Liver (tissue), 9 donors: Measurements from ENCODE around the gene ETS1. TPM values are rescaled to one million over a fixed set of nuclear protein-coding genes. Genes with fewer than 3 reads are reported as not detected.

ENCODE experiments used
- DNase-seq: peaks from one replicate; pipeline ENCODE4 v3.0.0-alpha.2; 2017; ENCODE audit warnings: low spot score
- H3K27ac ChIP-seq, 2 donors: one replicate each; pipeline ENCODE4 v1.7.0; 2013; ENCODE audit warnings: inconsistent platforms in 2 of 2, low read length in 2 of 2, control low read depth in 1 of 2, low read depth in 1 of 2, mild to moderate bottlenecking in 1 of 2
- H3K27me3 ChIP-seq, 4 donors: one replicate each; pipeline versions ENCODE4 v1.6.1 to v1.7.0; 2013; ENCODE audit warnings: low read length in 3 of 4, inconsistent platforms in 1 of 4, mild to moderate bottlenecking in 1 of 4, moderate library complexity in 1 of 4; ENCODE audit not compliant: control insufficient read depth in 4 of 4, insufficient read depth in 4 of 4
- H3K36me3 ChIP-seq, 4 donors: one replicate each; pipeline versions ENCODE4 v1.6.1 to v1.7.0; 2013; ENCODE audit warnings: low read length in 3 of 4, mild to moderate bottlenecking in 3 of 4, low read depth in 1 of 4, moderate library complexity in 1 of 4; ENCODE audit not compliant: control insufficient read depth in 4 of 4, insufficient read depth in 3 of 4
- H3K4me1 ChIP-seq, 4 donors: one replicate each; pipeline versions ENCODE4 v1.6.1 to v1.7.0; 2013; ENCODE audit warnings: low read length in 3 of 4, mild to moderate bottlenecking in 3 of 4, moderate library complexity in 1 of 4; ENCODE audit not compliant: control insufficient read depth in 4 of 4, insufficient read depth in 4 of 4
- H3K4me3 ChIP-seq, 3 donors: one replicate each; pipeline versions ENCODE4 v1.6.1 to v1.7.0; 2013; ENCODE audit warnings: low read length in 3 of 3, control low read depth in 1 of 3, low read depth in 1 of 3, mild to moderate bottlenecking in 1 of 3
- H3K9ac ChIP-seq, 2 donors: one replicate each; pipeline ENCODE4 v1.7.0; 2013; ENCODE audit warnings: low read length in 2 of 2, mild to moderate bottlenecking in 2 of 2, moderate library complexity in 2 of 2, control low read depth in 1 of 2, low read depth in 1 of 2
- H3K9me3 ChIP-seq, 4 donors: one replicate each; pipeline versions ENCODE4 v1.6.1 to v1.7.0; 2013; ENCODE audit warnings: low read length in 3 of 4; ENCODE audit not compliant: control insufficient read depth in 4 of 4
- ATF3 ChIP-seq: IDR thresholded peaks from 2 replicates; pipeline ENCODE4 v1.6.1; 2016; ENCODE audit warnings: antibody characterized with exemption
- CTCF ChIP-seq: fragments of 150-350 bp; IDR thresholded peaks from 2 replicates; pipeline ENCODE4 v1.5.1; 2017; ENCODE audit warnings: improper control_type of control experiment, low read depth, low read length; ENCODE audit not compliant: missing input control
- FOXA1 ChIP-seq: IDR thresholded peaks from 2 replicates; pipeline ENCODE4 v1.6.1; 2016; ENCODE audit warnings: antibody characterized with exemption
- FOXA2 ChIP-seq: IDR thresholded peaks from 2 replicates; pipeline ENCODE4 v1.6.1; 2016; ENCODE audit warnings: antibody characterized with exemption
- GABPA ChIP-seq, 2 donors: IDR thresholded peaks in 1 of 2; conservative IDR thresholded peaks in 1 of 2; 2 replicates each; pipeline ENCODE4 v1.6.1; 2016; ENCODE audit warnings: antibody characterized with exemption in 2 of 2, mild to moderate bottlenecking in 1 of 2, moderate library complexity in 1 of 2
- HNF4A ChIP-seq, 2 donors: conservative IDR thresholded peaks; 2 replicates each; pipeline ENCODE4 v1.6.1; 2016; ENCODE audit warnings: antibody characterized with exemption in 2 of 2, mild to moderate bottlenecking in 2 of 2
- HNF4G ChIP-seq: IDR thresholded peaks from 2 replicates; pipeline ENCODE4 v1.6.1; 2016; ENCODE audit warnings: antibody characterized with exemption
- JUND ChIP-seq, 2 donors: IDR thresholded peaks; 2 replicates each; pipeline ENCODE4 v1.6.1; 2016; ENCODE audit warnings: antibody characterized with exemption in 2 of 2
- MAX ChIP-seq: IDR thresholded peaks from 2 replicates; pipeline ENCODE4 v1.6.1; 2016; ENCODE audit warnings: antibody characterized with exemption
- RAD21 ChIP-seq, 2 donors: IDR thresholded peaks; 2 replicates each; pipeline ENCODE4 v1.6.1; 2016; ENCODE audit warnings: antibody characterized with exemption in 2 of 2, mild to moderate bottlenecking in 2 of 2
- RXRA ChIP-seq, 2 donors: IDR thresholded peaks; 2 replicates each; pipeline ENCODE4 v1.6.1; 2017 to 2018; ENCODE audit warnings: antibody characterized with exemption in 2 of 2, mild to moderate bottlenecking in 1 of 2
- SP1 ChIP-seq: IDR thresholded peaks from 2 replicates; pipeline ENCODE4 v1.6.1; 2018; ENCODE audit warnings: antibody characterized with exemption, mild to moderate bottlenecking
- TAF1 ChIP-seq: conservative IDR thresholded peaks from 2 replicates; pipeline ENCODE4 v1.6.1; 2016; ENCODE audit warnings: antibody characterized with exemption, mild to moderate bottlenecking
- YY1 ChIP-seq: IDR thresholded peaks from 2 replicates; pipeline ENCODE4 v1.6.1; 2016; ENCODE audit warnings: antibody characterized with exemption, mild to moderate bottlenecking
- WGBS: extraction: QIAGEN DNeasy Blood & Tissue Kit; methylation state at CpG from one replicate; pipeline ENCODE4 v1.1.7; 2013; 5-methylcytosine and 5-hydroxymethylcytosine counted together
- polyA plus RNA-seq, 2 donors: library from polyadenylated mRNA; stranded (reverse) in 1 of 2; unstranded in 1 of 2; fragments of 200-250 nt in 1 of 2; fragments of >200 nt in 1 of 2; fragmentation: Nextera tagmentation in 1 of 2; extraction: Ambion mirVana in 1 of 2; gene quantifications; one replicate each; pipeline versions ENCODE4 v1.2.1 to v1.2.3, GENCODE V29; 2013 to 2015
- total RNA-seq, 2 donors: library from RNA; depleted of rRNA; stranded (reverse); fragments of >200 nt; gene quantifications; one replicate each; pipeline ENCODE4 v1.2.3, GENCODE V29; 2014
- TF ChIP-seq, protein P1 (sequence below): IDR thresholded peaks from 2 replicates; pipeline ENCODE4 v1.6.1; 2016; ENCODE audit warnings: antibody characterized with exemption
- donor health status: healthy.
- donor health status: healthy.
- donor health status: healthy.
- donor health status: healthy.
- donor health status: healthy.

Gene ETS1
- total and polyA plus RNA-seq, 4 donors = 4.8 to 30.0 (median 20.3) TPM

GRCh38 chr11:128493570-128493965 lies 93.8 kb downstream of the ETS1 start:
- no peak for DNase-seq
- Histone ChIP-seq H3K4me3 (no peak overlapping the region), H3K27ac (peak overlapping the region in 1 of 2 donors; percentile 42), H3K9me3 (no peaks in the 10 kb centered on the region), H3K9ac (no peak overlapping the region), H3K36me3 (no peaks in the 10 kb centered on the region), H3K4me1 (peaks cover 10 to 28% (median 20%) of the 10 kb centered on the region in 4 donors), H3K27me3 (no peaks in the 10 kb centered on the region)
- WGBS = 71% methylated on average over 2 of the region's 2 CpGs
- TF ChIP-seq JUND (IDR thresholded peaks at IDR 0.05) = no peak
- TF ChIP-seq, protein P1, sequence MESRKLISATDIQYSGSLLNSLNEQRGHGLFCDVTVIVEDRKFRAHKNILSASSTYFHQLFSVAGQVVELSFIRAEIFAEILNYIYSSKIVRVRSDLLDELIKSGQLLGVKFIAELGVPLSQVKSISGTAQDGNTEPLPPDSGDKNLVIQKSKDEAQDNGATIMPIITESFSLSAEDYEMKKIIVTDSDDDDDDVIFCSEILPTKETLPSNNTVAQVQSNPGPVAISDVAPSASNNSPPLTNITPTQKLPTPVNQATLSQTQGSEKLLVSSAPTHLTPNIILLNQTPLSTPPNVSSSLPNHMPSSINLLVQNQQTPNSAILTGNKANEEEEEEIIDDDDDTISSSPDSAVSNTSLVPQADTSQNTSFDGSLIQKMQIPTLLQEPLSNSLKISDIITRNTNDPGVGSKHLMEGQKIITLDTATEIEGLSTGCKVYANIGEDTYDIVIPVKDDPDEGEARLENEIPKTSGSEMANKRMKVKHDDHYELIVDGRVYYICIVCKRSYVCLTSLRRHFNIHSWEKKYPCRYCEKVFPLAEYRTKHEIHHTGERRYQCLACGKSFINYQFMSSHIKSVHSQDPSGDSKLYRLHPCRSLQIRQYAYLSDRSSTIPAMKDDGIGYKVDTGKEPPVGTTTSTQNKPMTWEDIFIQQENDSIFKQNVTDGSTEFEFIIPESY = no peak
- TF ChIP-seq HNF4A (conservative IDR thresholded peaks at IDR 0.05) = no peak
- no peak for TF ChIP-seq ATF3
- TF ChIP-seq FOXA2 = no peak
- TF ChIP-seq TAF1 = no peak
- no peak for TF ChIP-seq YY1
- TF ChIP-seq RXRA (IDR thresholded peaks at IDR 0.05) = no peak
- no peak for TF ChIP-seq MAX
- no peak for TF ChIP-seq CTCF
- TF ChIP-seq HNF4G = no peak
- TF ChIP-seq GABPA (IDR thresholded peaks at IDR 0.05 in 1 of 2, conservative IDR thresholded peaks at IDR 0.05 in 1 of 2) = no peak
- no peak for TF ChIP-seq FOXA1

- no peak for DNase-seq
- H3K9ac ChIP-seq = no peak overlapping the region
- WGBS = 75% methylated on average over 5 of the region's 5 CpGs
- no peaks in the 10 kb centered on the region for H3K36me3 ChIP-seq
- no peak overlapping the region for H3K4me3 ChIP-seq
- no peak for TF ChIP-seq JUND (IDR thresholded peaks at IDR 0.05)
- TF ChIP-seq TAF1 = no peak
- TF ChIP-seq RAD21 (IDR thresholded peaks at IDR 0.05) = no peak
- no peak for TF ChIP-seq YY1
- no peak for TF ChIP-seq GABPA (IDR thresholded peaks at IDR 0.05 in 1 of 2, conservative IDR thresholded peaks at IDR 0.05 in 1 of 2)
- no peak for TF ChIP-seq SP1
- TF ChIP-seq FOXA2 = no peak
- H3K9me3 ChIP-seq = no peaks in the 10 kb centered on the region
- peaks cover 11 to 25% (median 21%) of the 10 kb centered on the region in 4 donors for H3K4me1 ChIP-seq
- H3K27ac ChIP-seq = peak overlapping the region; percentile 42 to 44
- no peaks in the 10 kb centered on the region for H3K27me3 ChIP-seq
Observed at GRCh38 chr11:128492903-128493569, 94.3 kb downstream of the ETS1 start.
